HG03175 (cell line): ENCODE data around the gene PCDHA3.
"Not testable (repeated sequence)": the region's sequence is repeated elsewhere in the genome, so short reads cannot be mapped to it uniquely, and the experiment has no call there.

Source experiments
- ATAC-seq: cut with Tn5 transposase; IDR thresholded peaks from one replicate; pipeline ENCODE4 v1.9.1; 2021; ENCODE audit warnings: mild to moderate bottlenecking, moderate library complexity; ENCODE audit not compliant: unreplicated experiment

Gene PCDHA3

GRCh38 chr5:140808889-140809291 is 8.0 kb downstream of the PCDHA3 start:
- no peak for ATAC-seq

- no peak for ATAC-seq
Measured at GRCh38 chr5:140821375-140822280, 20.8 kb downstream of the PCDHA3 start, which contains the start of gene PCDHA5. Gene PCDHA5 (plus strand): TSS chr5:140821613.

GRCh38 chr5:140822281-140822629 is 21.4 kb downstream of the PCDHA3 start:
- no peak for ATAC-seq

GRCh38 chr5:140822969-140823368 is 22.1 kb downstream of the PCDHA3 start:
- ATAC-seq: not testable (repeated sequence)

- ATAC-seq: no peak
Measured at GRCh38 chr5:140823475-140823874, 22.6 kb downstream of the PCDHA3 start.

GRCh38 chr5:140827704-140828361 is 27.0 kb downstream of the PCDHA3 start, which contains the start of gene PCDHA6:
Gene PCDHA6 (plus strand): TSS chr5:140827960. CDS start chr5:140828092, 132 bp downstream.
- no peak for ATAC-seq

- no peak for ATAC-seq
Measured at GRCh38 chr5:140828362-140828737, 27.5 kb downstream of the PCDHA3 start.

GRCh38 chr5:140829511-140830501 is 28.9 kb downstream of the PCDHA3 start:
- ATAC-seq: not testable (repeated sequence)

GRCh38 chr5:140833993-140834392 is 33.1 kb downstream of the PCDHA3 start, which contains the start of gene PCDHA7:
Gene PCDHA7 (plus strand): TSS chr5:140834269. CDS start chr5:140834384, 115 bp downstream.
- no peak for ATAC-seq

- not testable (repeated sequence) for ATAC-seq
Measured at GRCh38 chr5:140834439-140835008, 33.7 kb downstream of the PCDHA3 start.

- no peak for ATAC-seq
Measured at GRCh38 chr5:140835622-140836510, 35.0 kb downstream of the PCDHA3 start.

GRCh38 chr5:140840978-140841962 is 40.4 kb downstream of the PCDHA3 start, which contains the start of gene PCDHA8:
Gene PCDHA8 (plus strand): TSS chr5:140841187. CDS start chr5:140841322, 135 bp downstream.
- ATAC-seq: no peak

- no peak for ATAC-seq
Measured at GRCh38 chr5:140842798-140843733, 42.2 kb downstream of the PCDHA3 start.

GRCh38 chr5:140848139-140849102 is 47.6 kb downstream of the PCDHA3 start, which contains the start of gene PCDHA9:
Gene PCDHA9 (plus strand): TSS chr5:140848382. CDS start chr5:140848496, 114 bp downstream.
- not testable (repeated sequence) for ATAC-seq

- ATAC-seq: not testable (repeated sequence)
Measured at GRCh38 chr5:140849831-140850634, 49.2 kb downstream of the PCDHA3 start.
